ENCODE measurements around the gene ECI1.
"Not testable (repeated sequence)": the region's sequence is repeated elsewhere in the genome, so short reads cannot be mapped to it uniquely, and the experiment has no call there.

- TF ChIP-seq, protein P1, sequence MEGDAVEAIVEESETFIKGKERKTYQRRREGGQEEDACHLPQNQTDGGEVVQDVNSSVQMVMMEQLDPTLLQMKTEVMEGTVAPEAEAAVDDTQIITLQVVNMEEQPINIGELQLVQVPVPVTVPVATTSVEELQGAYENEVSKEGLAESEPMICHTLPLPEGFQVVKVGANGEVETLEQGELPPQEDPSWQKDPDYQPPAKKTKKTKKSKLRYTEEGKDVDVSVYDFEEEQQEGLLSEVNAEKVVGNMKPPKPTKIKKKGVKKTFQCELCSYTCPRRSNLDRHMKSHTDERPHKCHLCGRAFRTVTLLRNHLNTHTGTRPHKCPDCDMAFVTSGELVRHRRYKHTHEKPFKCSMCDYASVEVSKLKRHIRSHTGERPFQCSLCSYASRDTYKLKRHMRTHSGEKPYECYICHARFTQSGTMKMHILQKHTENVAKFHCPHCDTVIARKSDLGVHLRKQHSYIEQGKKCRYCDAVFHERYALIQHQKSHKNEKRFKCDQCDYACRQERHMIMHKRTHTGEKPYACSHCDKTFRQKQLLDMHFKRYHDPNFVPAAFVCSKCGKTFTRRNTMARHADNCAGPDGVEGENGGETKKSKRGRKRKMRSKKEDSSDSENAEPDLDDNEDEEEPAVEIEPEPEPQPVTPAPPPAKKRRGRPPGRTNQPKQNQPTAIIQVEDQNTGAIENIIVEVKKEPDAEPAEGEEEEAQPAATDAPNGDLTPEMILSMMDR (IDR thresholded peaks at IDR 0.05; ENCODE audit: low read depth, low read length, poor library complexity, severe bottlenecking), result not testable (repeated sequence)
- not testable (repeated sequence) for TF ChIP-seq EZH2phosphoT487 (IDR thresholded peaks at IDR 0.05; ENCODE audit: borderline replicate concordance, low read length)
Measured at GRCh38 chr16:2258530-2258929, 7.1 kb upstream of the ECI1 start.

Measured in DOHH2 (cell line).